ENCODE results near the gene NHEJ1.

NHEJ1 gene

GRCh38 chr2:219031005-219031738 lies 129.4 kb downstream of the NHEJ1 start:
- DNase-seq (ENCODE audit: low read depth in 1 of 2, low spot score in 1 of 2): no peak

GRCh38 chr2:219030177-219030940 lies 130.3 kb downstream of the NHEJ1 start:
- no peak for DNase-seq (ENCODE audit: low read depth in 1 of 2, low spot score in 1 of 2)

DNA sequence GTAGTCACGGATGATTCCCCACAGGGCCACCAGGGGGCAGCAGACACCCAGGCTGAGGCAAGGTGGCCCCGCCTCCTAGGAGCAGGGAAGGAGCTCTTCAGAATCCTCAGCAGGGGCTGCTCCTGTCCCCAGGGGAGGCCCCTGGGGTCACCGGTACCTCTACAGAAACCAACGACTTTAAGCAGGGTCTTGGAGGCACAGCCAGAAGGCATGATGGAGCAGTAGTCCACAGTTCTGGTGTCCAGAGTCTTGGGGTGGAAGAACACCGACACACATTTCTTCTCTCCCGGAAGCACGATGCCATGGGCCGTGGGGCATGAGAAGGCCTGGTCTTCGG lies 130.8 kb downstream of the NHEJ1 start:
- DNase-seq (ENCODE audit: low read depth in 1 of 2, low spot score in 1 of 2): peak; percentile 56 to 67

- no peak for DNase-seq (ENCODE audit: low read depth in 1 of 2, low spot score in 1 of 2)
Measured at GRCh38 chr2:219028996-219029828, 131.4 kb downstream of the NHEJ1 start.

GRCh38 chr2:219028141-219028540 lies 132.5 kb downstream of the NHEJ1 start:
- no peak for DNase-seq (ENCODE audit: low read depth in 1 of 2, low spot score in 1 of 2)

- DNase-seq (ENCODE audit: low read depth in 1 of 2, low spot score in 1 of 2): no peak
Measured at GRCh38 chr2:219027511-219028055, 133.0 kb downstream of the NHEJ1 start.

GRCh38 chr2:219026946-219027345 lies 133.7 kb downstream of the NHEJ1 start:
- DNase-seq (ENCODE audit: low read depth in 1 of 2, low spot score in 1 of 2): no peak

- no peak for DNase-seq (ENCODE audit: low read depth in 1 of 2, low spot score in 1 of 2)
Measured at GRCh38 chr2:219025637-219026585, 134.7 kb downstream of the NHEJ1 start.

Data from activated T-helper 1 cell treated with anti-CD3 and anti-CD28 coated beads, Interleukin-2, amount 50 U/mL, for 16 hours (primary cell).